Epithelial cell of esophagus (primary cell): ENCODE results near the gene ST7L.

ENCODE experiments used
- DNase-seq: peaks from one replicate; pipeline ENCODE4 v3.0.0; 2010; ENCODE audit warnings: low read depth
- H3K4me3 ChIP-seq: 2 replicates; pipeline ENCODE4 v1.5.1; 2011; ENCODE audit warnings: mild to moderate bottlenecking, low read length, control low read depth
- TF ChIP-seq, protein P1 (sequence below): IDR thresholded peaks from 2 replicates; pipeline ENCODE4 v1.5.1; 2011; ENCODE audit warnings: low read depth, mild to moderate bottlenecking, low read length, control low read depth, inconsistent platforms; ENCODE audit not compliant: insufficient read depth; ENCODE audit errors: missing control alignments

ST7L gene

DNA sequence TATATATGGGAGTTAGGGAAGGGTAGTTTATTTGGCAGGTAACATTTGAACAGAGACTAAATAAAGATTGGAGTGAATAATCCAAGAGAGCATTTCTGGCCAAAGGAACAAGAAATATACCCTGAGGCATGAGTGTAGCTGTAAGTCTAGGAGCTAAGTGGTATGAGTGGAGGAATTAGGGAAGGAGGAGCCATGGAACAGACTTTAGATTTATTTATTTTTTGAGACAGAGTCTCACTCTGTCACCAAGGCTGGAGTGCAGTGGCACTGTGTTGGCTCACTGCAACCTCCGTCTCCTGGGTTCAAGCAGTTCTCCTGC, 19.1 kb upstream of the ST7L start:
- peak; percentile 52 for DNase-seq
- TF ChIP-seq, protein P1, sequence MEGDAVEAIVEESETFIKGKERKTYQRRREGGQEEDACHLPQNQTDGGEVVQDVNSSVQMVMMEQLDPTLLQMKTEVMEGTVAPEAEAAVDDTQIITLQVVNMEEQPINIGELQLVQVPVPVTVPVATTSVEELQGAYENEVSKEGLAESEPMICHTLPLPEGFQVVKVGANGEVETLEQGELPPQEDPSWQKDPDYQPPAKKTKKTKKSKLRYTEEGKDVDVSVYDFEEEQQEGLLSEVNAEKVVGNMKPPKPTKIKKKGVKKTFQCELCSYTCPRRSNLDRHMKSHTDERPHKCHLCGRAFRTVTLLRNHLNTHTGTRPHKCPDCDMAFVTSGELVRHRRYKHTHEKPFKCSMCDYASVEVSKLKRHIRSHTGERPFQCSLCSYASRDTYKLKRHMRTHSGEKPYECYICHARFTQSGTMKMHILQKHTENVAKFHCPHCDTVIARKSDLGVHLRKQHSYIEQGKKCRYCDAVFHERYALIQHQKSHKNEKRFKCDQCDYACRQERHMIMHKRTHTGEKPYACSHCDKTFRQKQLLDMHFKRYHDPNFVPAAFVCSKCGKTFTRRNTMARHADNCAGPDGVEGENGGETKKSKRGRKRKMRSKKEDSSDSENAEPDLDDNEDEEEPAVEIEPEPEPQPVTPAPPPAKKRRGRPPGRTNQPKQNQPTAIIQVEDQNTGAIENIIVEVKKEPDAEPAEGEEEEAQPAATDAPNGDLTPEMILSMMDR, result no peak
- H3K4me3 ChIP-seq, result no peak overlapping the region

GRCh38 chr1:112637254-112638109, 18.5 kb upstream of the ST7L start:
- peak; percentile 53 for DNase-seq
- no peak overlapping the region for H3K4me3 ChIP-seq
- TF ChIP-seq, protein P1, result no peak

GRCh38 chr1:112636597-112637253, 17.8 kb upstream of the ST7L start:
- DNase-seq, result no peak
- TF ChIP-seq, protein P1, result no peak
- H3K4me3 ChIP-seq, result no peak overlapping the region

DNA sequence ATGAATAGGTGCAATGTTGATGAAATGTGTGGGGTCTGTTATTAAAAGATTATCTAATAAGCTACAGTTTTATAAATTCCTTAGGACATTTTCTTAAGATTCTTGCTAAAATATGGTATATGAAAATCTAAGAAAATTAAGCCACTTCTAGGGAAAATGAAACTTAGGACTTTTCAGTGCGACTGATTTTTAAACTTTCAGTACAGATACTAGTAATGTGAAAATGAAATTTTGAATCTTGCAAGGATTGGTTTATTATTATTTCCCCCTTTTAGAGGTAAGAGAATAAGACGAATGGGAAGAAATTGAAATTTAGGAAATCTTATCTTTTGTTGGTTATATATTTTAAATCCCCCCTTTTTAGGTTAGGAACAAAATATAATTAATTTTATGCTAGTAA, 17.1 kb upstream of the ST7L start:
- no peak overlapping the region for H3K4me3 ChIP-seq
- no peak for DNase-seq
- TF ChIP-seq, protein P1, result no peak

- DNase-seq, result no peak
- TF ChIP-seq, protein P1, result no peak
- H3K4me3 ChIP-seq, result no peak overlapping the region
Observed at GRCh38 chr1:112634367-112634766, 15.4 kb upstream of the ST7L start.

DNA sequence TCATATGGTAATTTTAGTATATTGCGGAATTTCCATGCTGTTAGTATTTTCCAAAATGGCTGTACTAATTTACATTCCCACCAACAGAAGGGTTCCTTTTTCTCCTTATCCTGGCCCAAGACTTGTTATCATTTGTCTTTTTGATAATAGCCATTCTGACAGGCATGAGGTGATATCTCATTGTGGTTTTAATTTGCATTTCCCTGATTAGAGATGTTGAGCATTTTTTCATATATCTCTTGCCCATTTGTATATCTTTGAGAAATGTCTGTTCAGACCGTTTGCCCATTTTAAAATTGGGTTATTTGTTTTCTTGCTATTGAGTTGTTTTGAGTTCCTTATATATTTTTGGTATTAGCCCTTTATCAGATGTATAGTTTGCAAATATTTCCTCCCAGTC, 14.7 kb upstream of the ST7L start:
- no peak overlapping the region for H3K4me3 ChIP-seq
- no peak for DNase-seq
- TF ChIP-seq, protein P1, result no peak
